Thymus (tissue), 11 donors: Measurements from ENCODE around the gene TBX21. TPM values are rescaled to one million over a fixed set of nuclear protein-coding genes. Genes with fewer than 3 reads are reported as not detected.

Source experiments
- DNase-seq, 9 donors: peaks; one replicate each; pipeline ENCODE4 v3.0.0-alpha.2; 2013; ENCODE audit warnings: low spot score in 9 of 9, low read depth in 6 of 9, missing footprints in 1 of 9
- H3K27ac ChIP-seq, 2 donors: one replicate each; pipeline ENCODE4 v1.5.1; 2013; ENCODE audit warnings: control low read depth in 1 of 2, low read depth in 1 of 2, low read length in 1 of 2, mild to moderate bottlenecking in 1 of 2, moderate library complexity in 1 of 2
- H3K27me3 ChIP-seq, 2 donors: one replicate each; pipeline ENCODE4 v1.5.1; 2013; ENCODE audit warnings: low read length in 1 of 2; ENCODE audit not compliant: control insufficient read depth in 2 of 2, insufficient read depth in 1 of 2
- H3K36me3 ChIP-seq, 2 donors: one replicate each; pipeline ENCODE4 v1.5.1; 2013; ENCODE audit warnings: low read length in 1 of 2, mild to moderate bottlenecking in 1 of 2, moderate library complexity in 1 of 2; ENCODE audit not compliant: control insufficient read depth in 2 of 2, insufficient read depth in 2 of 2
- H3K4me1 ChIP-seq, 2 donors: one replicate each; pipeline ENCODE4 v1.5.1; 2013; ENCODE audit warnings: low read length in 2 of 2; ENCODE audit not compliant: control insufficient read depth in 2 of 2, insufficient read depth in 2 of 2
- H3K4me3 ChIP-seq, 2 donors: one replicate each; pipeline ENCODE4 v1.5.1; 2013; ENCODE audit warnings: low read length in 2 of 2, control low read depth in 1 of 2, mild to moderate bottlenecking in 1 of 2
- H3K9me3 ChIP-seq, 2 donors: one replicate each; pipeline ENCODE4 v1.5.1; 2013; ENCODE audit warnings: low read length in 1 of 2, mild to moderate bottlenecking in 1 of 2; ENCODE audit not compliant: control insufficient read depth in 2 of 2, insufficient read depth in 1 of 2
- WGBS: extraction: QIAGEN DNeasy Blood & Tissue Kit; methylation state at CpG from one replicate; pipeline ENCODE4 v1.1.7; 2013; 5-methylcytosine and 5-hydroxymethylcytosine counted together
- polyA plus RNA-seq: library from polyadenylated mRNA; stranded (reverse); fragments of 200-250 nt; gene quantifications from one replicate; pipeline ENCODE4 v1.2.3, GENCODE V29; 2013
- total RNA-seq: library from RNA; stranded (reverse); fragments of 120-200 nt; gene quantifications from one replicate; pipeline ENCODE4 v1.2.4, GENCODE V29; 2013
- donor health status: healthy.

TBX21 gene
- total and polyA plus RNA-seq, 2 donors = 1.6 TPM

- peaks cover 0 to 14% of the 10 kb centered on the region in 2 donors for H3K27me3 ChIP-seq
- 7% methylated on average over 15 of the region's 15 CpGs for WGBS
- H3K9me3 ChIP-seq = no peaks in the 10 kb centered on the region
- H3K36me3 ChIP-seq = no peaks in the 10 kb centered on the region
- H3K27ac ChIP-seq = no peak overlapping the region
- peak in 2 of 9 donors; percentile 47 to 58 for DNase-seq
- H3K4me3 ChIP-seq = no peak overlapping the region
- peaks cover 24 to 70% of the 10 kb centered on the region in 2 donors for H3K4me1 ChIP-seq
Measured at GRCh38 chr17:47703191-47703591, 29.8 kb upstream of the TBX21 start.

DNA sequence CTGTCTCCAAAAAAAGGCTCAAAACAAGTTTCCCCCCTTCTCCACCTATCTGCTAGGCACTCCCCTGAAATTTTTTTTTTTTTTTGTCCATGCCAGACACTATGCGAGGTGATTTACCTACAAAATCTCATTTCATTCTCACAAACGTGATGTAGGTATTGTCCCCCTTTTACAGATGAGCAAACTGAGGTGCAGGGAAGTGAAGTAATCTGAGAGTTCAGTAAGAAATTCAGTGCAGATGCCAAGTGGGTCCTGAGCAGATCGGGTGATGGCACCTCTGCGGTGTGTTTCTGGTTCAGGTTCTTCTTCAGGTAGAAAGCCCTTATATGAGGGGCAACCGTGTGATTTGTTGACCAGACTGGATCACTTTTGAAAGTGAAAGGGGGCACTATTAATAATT lies 29.4 kb upstream of the TBX21 start:
- peaks cover 0 to 10% of the 10 kb centered on the region in 2 donors for H3K27me3 ChIP-seq
- peaks cover 21 to 65% of the 10 kb centered on the region in 2 donors for H3K4me1 ChIP-seq
- H3K36me3 ChIP-seq = no peaks in the 10 kb centered on the region
- H3K4me3 ChIP-seq = no peak overlapping the region
- 86% methylated on average over 5 of the region's 5 CpGs for WGBS
- no peaks in the 10 kb centered on the region for H3K9me3 ChIP-seq
- H3K27ac ChIP-seq = no peak overlapping the region
- DNase-seq = no peak

- peaks cover 0 to 10% of the 10 kb centered on the region in 2 donors for H3K27me3 ChIP-seq
- no peak overlapping the region for H3K4me3 ChIP-seq
- no peaks in the 10 kb centered on the region for H3K36me3 ChIP-seq
- H3K27ac ChIP-seq = no peak overlapping the region
- no peaks in the 10 kb centered on the region for H3K9me3 ChIP-seq
- DNase-seq = no peak
- WGBS = 20% methylated on average over 14 of the region's 14 CpGs
- H3K4me1 ChIP-seq = peaks cover 21 to 64% of the 10 kb centered on the region in 2 donors
Measured at GRCh38 chr17:47704116-47704515, 28.9 kb upstream of the TBX21 start.

GRCh38 chr17:47704736-47705135 lies 28.3 kb upstream of the TBX21 start:
- Histone ChIP-seq H3K9me3 (no peaks in the 10 kb centered on the region), H3K4me3 (no peak overlapping the region), H3K27ac (no peak overlapping the region), H3K36me3 (no peaks in the 10 kb centered on the region), H3K27me3 (peaks cover 0 to 10% of the 10 kb centered on the region in 2 donors), H3K4me1 (peaks cover 21 to 64% of the 10 kb centered on the region in 2 donors)
- DNase-seq = no peak
- WGBS = 86% methylated on average over 6 of the region's 6 CpGs

DNA sequence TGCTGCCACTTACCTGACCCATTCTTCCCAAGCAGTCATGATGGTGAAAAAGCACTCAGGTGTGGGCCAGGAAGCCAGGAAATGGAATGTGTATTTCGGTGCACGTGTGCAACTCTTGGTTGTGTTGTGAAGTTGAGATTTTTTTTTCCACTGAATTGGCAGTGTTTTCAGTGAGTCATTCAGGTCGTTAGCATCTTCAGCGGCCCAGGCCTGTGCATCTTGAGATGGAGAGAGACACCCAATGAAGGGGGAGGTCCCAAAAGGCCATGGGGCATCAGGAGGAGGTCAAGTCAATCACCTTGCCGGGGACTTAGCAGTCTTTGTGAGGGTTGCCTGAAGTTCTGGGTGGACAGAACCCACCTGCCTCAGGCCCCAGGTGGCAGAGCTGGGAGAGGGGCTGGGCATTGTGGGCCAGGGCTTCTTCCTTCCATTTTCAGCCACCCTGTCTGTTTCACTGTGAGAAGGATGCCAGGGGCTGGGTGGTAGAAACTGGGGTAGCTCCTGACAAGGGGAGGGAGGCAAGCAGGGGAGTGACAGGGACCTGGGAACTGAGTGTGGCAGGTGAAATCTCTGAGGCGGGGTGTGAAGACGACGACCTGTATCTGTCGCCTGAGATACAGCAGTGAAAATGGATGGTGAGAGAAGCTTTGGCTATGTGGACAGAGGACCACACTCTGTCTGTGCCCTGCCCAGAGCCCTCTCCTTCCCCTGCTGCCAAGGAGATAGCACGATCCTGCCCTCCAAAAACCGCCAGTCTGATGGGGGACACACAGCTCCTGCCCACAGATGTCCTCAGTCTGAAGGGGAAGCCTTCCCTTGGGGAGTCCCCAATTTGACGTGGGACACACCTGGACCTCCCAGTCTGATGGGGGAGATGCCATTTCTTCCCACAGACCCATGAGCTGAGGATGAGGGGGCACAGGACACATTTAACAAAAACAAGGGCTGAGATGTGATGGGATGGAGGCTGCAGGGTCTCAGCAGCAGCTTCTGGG lies 27.2 kb upstream of the TBX21 start:
- H3K4me1 ChIP-seq = peaks cover 21 to 61% of the 10 kb centered on the region in 2 donors
- no peak for DNase-seq
- no peaks in the 10 kb centered on the region for H3K36me3 ChIP-seq
- WGBS = 60% methylated on average over 12 of the region's 12 CpGs
- H3K4me3 ChIP-seq = no peak overlapping the region
- no peak overlapping the region for H3K27ac ChIP-seq
- H3K27me3 ChIP-seq = peaks cover 0 to 10% of the 10 kb centered on the region in 2 donors
- no peaks in the 10 kb centered on the region for H3K9me3 ChIP-seq

DNA sequence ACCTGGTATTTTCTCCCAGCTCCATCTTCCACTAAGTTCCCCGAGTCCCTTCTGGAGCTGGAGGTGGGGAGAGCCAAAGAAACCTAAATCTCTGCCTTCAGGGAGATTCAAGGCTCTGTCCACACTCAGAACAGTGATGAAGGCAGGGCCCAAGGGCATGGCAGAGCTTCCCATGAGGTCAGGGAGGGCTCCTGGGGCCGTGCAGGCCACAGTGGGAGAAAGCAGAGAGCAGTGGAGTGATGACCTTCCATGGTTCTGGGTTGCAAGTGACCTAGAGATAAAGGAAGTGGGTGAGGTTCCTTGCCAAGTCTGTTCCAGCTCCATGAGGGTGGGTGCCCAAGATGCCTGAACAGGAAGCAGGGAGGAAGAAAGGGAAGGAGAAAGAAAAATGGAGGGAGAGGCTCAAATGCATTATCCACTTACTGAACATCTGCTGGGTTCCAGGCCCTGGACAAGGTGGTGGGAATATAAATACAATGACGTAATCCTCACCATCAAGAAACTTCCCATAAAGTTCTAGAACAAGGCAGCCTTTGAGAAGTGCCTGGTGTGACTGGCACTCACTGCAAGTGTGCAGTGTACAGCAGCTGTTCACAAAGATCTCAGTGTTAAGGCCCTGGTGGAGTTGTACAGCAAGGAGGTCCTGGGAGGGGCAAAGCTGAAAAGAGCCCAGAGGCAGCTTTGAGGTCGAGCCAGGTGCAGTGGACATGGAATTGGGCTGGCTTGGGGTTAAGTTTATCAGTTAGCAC lies 25.8 kb upstream of the TBX21 start:
- H3K36me3 ChIP-seq = no peaks in the 10 kb centered on the region
- peaks cover 0 to 10% of the 10 kb centered on the region in 2 donors for H3K27me3 ChIP-seq
- H3K4me3 ChIP-seq = no peak overlapping the region
- 79% methylated on average over 4 of the region's 4 CpGs for WGBS
- DNase-seq = no peak
- H3K9me3 ChIP-seq = no peaks in the 10 kb centered on the region
- no peak overlapping the region for H3K27ac ChIP-seq
- peaks cover 22 to 68% of the 10 kb centered on the region in 2 donors for H3K4me1 ChIP-seq

- H3K4me3 ChIP-seq = no peak overlapping the region
- H3K9me3 ChIP-seq = no peaks in the 10 kb centered on the region
- no peak overlapping the region for H3K27ac ChIP-seq
- WGBS = over 99% methylated on average over 3 of the region's 3 CpGs
- DNase-seq = no peak
- H3K36me3 ChIP-seq = no peaks in the 10 kb centered on the region
- peaks cover 0 to 14% of the 10 kb centered on the region in 2 donors for H3K27me3 ChIP-seq
- H3K4me1 ChIP-seq = peaks cover 17 to 64% of the 10 kb centered on the region in 2 donors
Measured at GRCh38 chr17:47707884-47708283, 25.2 kb upstream of the TBX21 start.

DNA sequence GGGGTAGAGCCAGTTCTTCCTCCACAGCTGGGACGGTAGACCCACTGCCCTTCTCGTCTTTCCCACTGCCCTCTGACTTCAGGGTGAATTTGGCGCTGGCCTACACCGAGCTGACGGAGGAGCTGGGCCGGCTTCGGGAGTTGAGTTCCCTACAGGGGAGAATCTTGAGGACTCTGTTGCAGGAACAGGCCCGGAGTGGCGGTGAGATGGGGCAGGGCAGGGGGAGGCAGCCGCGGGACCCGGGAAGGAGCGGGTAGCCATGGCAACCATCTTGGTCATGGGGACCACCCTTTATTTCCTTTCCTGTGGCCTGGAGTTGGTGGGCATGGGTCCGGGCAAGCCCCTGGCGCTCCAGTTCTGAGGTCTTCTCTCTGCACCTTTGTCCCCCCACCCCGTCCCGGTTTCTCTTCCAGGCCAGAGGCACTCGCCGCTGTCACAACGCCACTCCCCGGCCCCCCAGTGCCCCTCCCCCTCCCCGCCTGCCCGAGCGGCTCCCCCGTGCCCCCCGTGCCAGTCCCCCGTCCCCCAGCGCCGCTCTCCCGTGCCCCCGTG lies 24.6 kb upstream of the TBX21 start:
- Histone ChIP-seq H3K4me3 (no peak overlapping the region), H3K27me3 (peaks cover 0 to 14% of the 10 kb centered on the region in 2 donors), H3K36me3 (no peaks in the 10 kb centered on the region), H3K9me3 (no peaks in the 10 kb centered on the region), H3K4me1 (peaks cover 13 to 59% of the 10 kb centered on the region in 2 donors), H3K27ac (no peak overlapping the region)
- DNase-seq = no peak
- 95% methylated on average over 31 of the region's 31 CpGs for WGBS
